A673 (cell line): Measurements from ENCODE around the gene NEK7.

Experiments
- EZH2 ChIP-seq: fragments of 200-600 bp; sonication (generic); IDR thresholded peaks from 2 replicates; pipeline ENCODE4 v1.6.1; 2017; ENCODE audit warnings: borderline replicate concordance, low read depth, mild to moderate bottlenecking, mixed read lengths, antibody characterized with exemption, low read length; ENCODE audit not compliant: poor library complexity, severe bottlenecking
- TF ChIP-seq, protein P1 (sequence below): fragments of 300-800, 200-600 bp; sonication (generic); conservative IDR thresholded peaks from 2 replicates; pipeline ENCODE4 v1.5.1; 2017; ENCODE audit warnings: low read depth, mild to moderate bottlenecking, antibody characterized with exemption, low read length, moderate library complexity, mixed read lengths

DNA sequence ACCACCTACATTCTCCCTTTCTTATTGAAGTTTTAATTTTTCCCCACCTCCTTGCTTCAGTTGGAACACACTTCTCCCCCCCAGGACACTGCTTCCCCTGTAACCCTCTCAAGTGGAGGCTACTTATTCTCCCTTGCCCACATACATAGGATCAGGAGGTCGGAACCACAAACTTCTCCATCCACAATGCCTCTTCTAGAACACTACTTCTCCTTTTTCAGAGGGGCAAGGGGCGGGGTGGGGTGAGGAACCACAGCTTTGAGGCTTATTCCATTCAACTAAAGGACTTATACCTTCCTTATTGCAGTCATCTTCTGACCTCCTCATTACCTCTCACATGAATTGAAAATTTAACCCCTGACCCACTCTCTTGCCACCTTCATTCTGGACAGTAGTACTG is 81.3 kb downstream of the NEK7 start:
- TF ChIP-seq, protein P1, sequence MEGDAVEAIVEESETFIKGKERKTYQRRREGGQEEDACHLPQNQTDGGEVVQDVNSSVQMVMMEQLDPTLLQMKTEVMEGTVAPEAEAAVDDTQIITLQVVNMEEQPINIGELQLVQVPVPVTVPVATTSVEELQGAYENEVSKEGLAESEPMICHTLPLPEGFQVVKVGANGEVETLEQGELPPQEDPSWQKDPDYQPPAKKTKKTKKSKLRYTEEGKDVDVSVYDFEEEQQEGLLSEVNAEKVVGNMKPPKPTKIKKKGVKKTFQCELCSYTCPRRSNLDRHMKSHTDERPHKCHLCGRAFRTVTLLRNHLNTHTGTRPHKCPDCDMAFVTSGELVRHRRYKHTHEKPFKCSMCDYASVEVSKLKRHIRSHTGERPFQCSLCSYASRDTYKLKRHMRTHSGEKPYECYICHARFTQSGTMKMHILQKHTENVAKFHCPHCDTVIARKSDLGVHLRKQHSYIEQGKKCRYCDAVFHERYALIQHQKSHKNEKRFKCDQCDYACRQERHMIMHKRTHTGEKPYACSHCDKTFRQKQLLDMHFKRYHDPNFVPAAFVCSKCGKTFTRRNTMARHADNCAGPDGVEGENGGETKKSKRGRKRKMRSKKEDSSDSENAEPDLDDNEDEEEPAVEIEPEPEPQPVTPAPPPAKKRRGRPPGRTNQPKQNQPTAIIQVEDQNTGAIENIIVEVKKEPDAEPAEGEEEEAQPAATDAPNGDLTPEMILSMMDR = no peak
- TF ChIP-seq EZH2 = no peak
